Panc1 (cell line): ENCODE measurements around the gene TMEM52. TPM values are rescaled to one million over a fixed set of nuclear protein-coding genes. Genes with fewer than 3 reads are reported as not detected.

ENCODE experiments used
- ATAC-seq: fragments of 200-7000 bp; cut with Tn5 transposase; 2 replicates; pipeline ENCODE4 v1.9.1; 2020; ENCODE audit warnings: mild to moderate bottlenecking, moderate library complexity
- BruUV-seq: library from RNA; stranded (reverse); fragments of 400-500 nt; replicated peaks from 2 replicates; lab custom pipeline; 2021; lab: Mats Ljungman, UMichigan
- CTCF ChIA-PET: fragments of 300-600 bp; sonication (Branson Sonifier 250); formaldehyde crosslinking; loops from one replicate; lab custom pipeline; 2022; ENCODE audit warnings: antibody characterized with exemption; lab: Charles Lee
- POLR2A ChIA-PET: fragments of 300-600 bp; sonication (Branson Sonifier 250); formaldehyde crosslinking; loops from one replicate; lab custom pipeline; 2022; ENCODE audit warnings: antibody characterized with exemption; lab: Charles Lee
- DNase-seq: peaks from one replicate; pipeline ENCODE4 v3.0.0-alpha.2; 2010; ENCODE audit warnings: low read depth, low spot score
- H3K27ac ChIP-seq: 2 replicates; pipeline ENCODE4 v1.5.1; 2011; ENCODE audit warnings: mild to moderate bottlenecking, low read length, inconsistent platforms
- H3K27me3 ChIP-seq: fragments of 200-500 bp; sonication (Bioruptor generic); 2 replicates; pipeline ENCODE4 v1.6.0; 2014; ENCODE audit warnings: low read length, inconsistent platforms; ENCODE audit not compliant: control insufficient read depth, insufficient read depth
- H3K36me3 ChIP-seq: fragments of 200-500 bp; sonication (Bioruptor generic); 2 replicates; pipeline ENCODE4 v1.5.1; 2014; ENCODE audit warnings: inconsistent platforms, mild to moderate bottlenecking, low read length, moderate library complexity; ENCODE audit not compliant: control insufficient read depth, insufficient read depth
- H3K4me1 ChIP-seq: 2 replicates; pipeline ENCODE4 v1.5.1; 2011; ENCODE audit warnings: inconsistent platforms, mild to moderate bottlenecking, low read length, moderate library complexity; ENCODE audit not compliant: control insufficient read depth, insufficient read depth
- H3K4me3 ChIP-seq, 2 experiments: 2 replicates each; pipeline ENCODE4 v1.5.1; 2011 to 2012; ENCODE audit warnings: low read depth in 2 of 2, low read length in 2 of 2, mild to moderate bottlenecking in 2 of 2, inconsistent platforms in 1 of 2, moderate library complexity in 1 of 2
- H3K9me3 ChIP-seq: fragments of 200-500 bp; sonication (Bioruptor generic); 2 replicates; pipeline ENCODE4 v1.5.1; 2014; ENCODE audit warnings: low read depth, mild to moderate bottlenecking, inconsistent platforms, low read length, moderate library complexity; ENCODE audit not compliant: control insufficient read depth, insufficient read depth
- POLR2AphosphoS5 ChIP-seq: IDR thresholded peaks from 2 replicates; pipeline ENCODE4 v1.6.1; 2012; ENCODE audit warnings: mild to moderate bottlenecking, low read depth, low read length, moderate library complexity
- SIN3A ChIP-seq: IDR thresholded peaks from 2 replicates; pipeline ENCODE4 v1.6.1; 2012; ENCODE audit warnings: low read depth, mild to moderate bottlenecking, low read length, moderate library complexity, borderline replicate concordance; ENCODE audit not compliant: insufficient read depth
- TCF7L2 ChIP-seq: IDR thresholded peaks from 2 replicates; pipeline ENCODE4 v1.6.1; 2011; ENCODE audit warnings: mild to moderate bottlenecking, low read depth, low read length, inconsistent platforms
- in situ Hi-C: cut with HindIII; loops from 2 replicates; pipeline ENCODE4 v1.10.0; 2016; ENCODE audit warnings: low sequenced_read_pairs, low pct_unique_long_range_greater_than_20kb
- intact Hi-C: fragments of 100-400 bp; cut with micrococcal nuclease; formaldehyde crosslinking; loops from one replicate; pipeline ENCODE4 v1.10.0; 2022; ENCODE audit not compliant: unreplicated experiment
- total RNA-seq: library from RNA; stranded (reverse); gene quantifications from one replicate; pipeline ENCODE4 v1.2.1, GENCODE V29; 2021; ENCODE audit not compliant: unreplicated experiment
- TF ChIP-seq, protein P1 (sequence below): fragments of 450-650 bp; IDR thresholded peaks from 2 replicates; pipeline ENCODE4 v1.5.1; 2017; ENCODE audit warnings: mild to moderate bottlenecking
- TF ChIP-seq, protein P2 (sequence below), 2 experiments: IDR thresholded peaks; 2 replicates each; pipeline ENCODE4 v1.6.1; 2011 to 2012; ENCODE audit warnings: low read depth in 2 of 2, control low read depth in 1 of 2, low read length in 1 of 2, mild to moderate bottlenecking in 1 of 2, moderate library complexity in 1 of 2; ENCODE audit not compliant: insufficient read depth in 1 of 2

Gene TMEM52
- total RNA-seq, 1 experiment from 2014 or later: 2.5 TPM

DNA sequence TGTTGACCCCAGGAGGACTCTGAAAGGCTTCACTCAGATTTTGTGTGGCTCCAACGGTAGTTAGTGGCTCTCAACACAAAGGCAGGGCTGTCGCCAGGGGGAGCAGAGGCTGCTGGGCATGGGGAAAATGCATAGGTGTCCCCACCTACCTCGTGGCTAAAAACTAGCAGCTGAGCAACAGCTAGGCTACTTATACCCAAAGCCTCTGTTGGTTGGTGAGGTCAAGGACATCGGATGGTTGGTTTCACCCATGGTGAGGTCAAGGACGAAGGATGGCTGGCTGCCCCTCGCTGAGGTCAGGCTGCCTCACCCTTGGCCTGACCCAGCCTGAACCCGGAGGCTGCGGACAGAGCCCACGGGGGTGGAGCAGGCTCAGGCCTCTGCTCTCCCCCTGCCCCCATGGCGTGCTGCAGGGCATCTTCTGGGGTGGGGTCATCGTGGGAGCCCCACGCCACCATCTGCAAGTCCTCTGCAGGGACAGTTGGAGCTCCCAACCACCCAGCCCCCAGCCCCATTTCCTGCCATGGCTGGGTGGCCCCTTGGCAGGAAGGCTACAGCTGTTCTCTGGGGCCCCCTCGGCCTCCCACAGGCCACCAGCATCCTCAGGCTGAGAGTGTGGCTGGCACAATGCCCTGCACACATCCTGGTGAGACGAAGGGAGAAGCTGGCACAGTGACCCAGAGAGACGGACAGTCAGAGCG, 19.7 kb downstream of the TMEM52 start:
- Histone ChIP-seq H3K4me3 (no peak overlapping the region), H3K4me1 (peaks cover 11% of the 10 kb centered on the region), H3K9me3 (no peaks in the 10 kb centered on the region), H3K27ac (no peak overlapping the region), H3K36me3 (no peaks in the 10 kb centered on the region), H3K27me3 (no peaks in the 10 kb centered on the region)
- no peak for TF ChIP-seq SIN3A
- TF ChIP-seq, protein P1, sequence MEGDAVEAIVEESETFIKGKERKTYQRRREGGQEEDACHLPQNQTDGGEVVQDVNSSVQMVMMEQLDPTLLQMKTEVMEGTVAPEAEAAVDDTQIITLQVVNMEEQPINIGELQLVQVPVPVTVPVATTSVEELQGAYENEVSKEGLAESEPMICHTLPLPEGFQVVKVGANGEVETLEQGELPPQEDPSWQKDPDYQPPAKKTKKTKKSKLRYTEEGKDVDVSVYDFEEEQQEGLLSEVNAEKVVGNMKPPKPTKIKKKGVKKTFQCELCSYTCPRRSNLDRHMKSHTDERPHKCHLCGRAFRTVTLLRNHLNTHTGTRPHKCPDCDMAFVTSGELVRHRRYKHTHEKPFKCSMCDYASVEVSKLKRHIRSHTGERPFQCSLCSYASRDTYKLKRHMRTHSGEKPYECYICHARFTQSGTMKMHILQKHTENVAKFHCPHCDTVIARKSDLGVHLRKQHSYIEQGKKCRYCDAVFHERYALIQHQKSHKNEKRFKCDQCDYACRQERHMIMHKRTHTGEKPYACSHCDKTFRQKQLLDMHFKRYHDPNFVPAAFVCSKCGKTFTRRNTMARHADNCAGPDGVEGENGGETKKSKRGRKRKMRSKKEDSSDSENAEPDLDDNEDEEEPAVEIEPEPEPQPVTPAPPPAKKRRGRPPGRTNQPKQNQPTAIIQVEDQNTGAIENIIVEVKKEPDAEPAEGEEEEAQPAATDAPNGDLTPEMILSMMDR: no peak; the same call in 1 of the 2 replicates
- TF ChIP-seq, protein P2, sequence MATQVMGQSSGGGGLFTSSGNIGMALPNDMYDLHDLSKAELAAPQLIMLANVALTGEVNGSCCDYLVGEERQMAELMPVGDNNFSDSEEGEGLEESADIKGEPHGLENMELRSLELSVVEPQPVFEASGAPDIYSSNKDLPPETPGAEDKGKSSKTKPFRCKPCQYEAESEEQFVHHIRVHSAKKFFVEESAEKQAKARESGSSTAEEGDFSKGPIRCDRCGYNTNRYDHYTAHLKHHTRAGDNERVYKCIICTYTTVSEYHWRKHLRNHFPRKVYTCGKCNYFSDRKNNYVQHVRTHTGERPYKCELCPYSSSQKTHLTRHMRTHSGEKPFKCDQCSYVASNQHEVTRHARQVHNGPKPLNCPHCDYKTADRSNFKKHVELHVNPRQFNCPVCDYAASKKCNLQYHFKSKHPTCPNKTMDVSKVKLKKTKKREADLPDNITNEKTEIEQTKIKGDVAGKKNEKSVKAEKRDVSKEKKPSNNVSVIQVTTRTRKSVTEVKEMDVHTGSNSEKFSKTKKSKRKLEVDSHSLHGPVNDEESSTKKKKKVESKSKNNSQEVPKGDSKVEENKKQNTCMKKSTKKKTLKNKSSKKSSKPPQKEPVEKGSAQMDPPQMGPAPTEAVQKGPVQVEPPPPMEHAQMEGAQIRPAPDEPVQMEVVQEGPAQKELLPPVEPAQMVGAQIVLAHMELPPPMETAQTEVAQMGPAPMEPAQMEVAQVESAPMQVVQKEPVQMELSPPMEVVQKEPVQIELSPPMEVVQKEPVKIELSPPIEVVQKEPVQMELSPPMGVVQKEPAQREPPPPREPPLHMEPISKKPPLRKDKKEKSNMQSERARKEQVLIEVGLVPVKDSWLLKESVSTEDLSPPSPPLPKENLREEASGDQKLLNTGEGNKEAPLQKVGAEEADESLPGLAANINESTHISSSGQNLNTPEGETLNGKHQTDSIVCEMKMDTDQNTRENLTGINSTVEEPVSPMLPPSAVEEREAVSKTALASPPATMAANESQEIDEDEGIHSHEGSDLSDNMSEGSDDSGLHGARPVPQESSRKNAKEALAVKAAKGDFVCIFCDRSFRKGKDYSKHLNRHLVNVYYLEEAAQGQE (IDR thresholded peaks at IDR 0.05; ENCODE audit: insufficient read depth in 1 of 2, low read depth in 2 of 2, low read length in 1 of 2): no peak
- no peak for TF ChIP-seq POLR2AphosphoS5
- no peak for TF ChIP-seq TCF7L2
- CTCF ChIA-PET: no interaction called here
- POLR2A ChIA-PET: interaction anchor here (0.5 to 0.6 kb wide), 2 partner anchors 9 to 132 kb away, joined by 3 to 9 read pairs; no protein-coding TSS in a partner anchor
- no TSS peak for BruUV-seq
- DNase-seq (no peak), ATAC-seq (no peak)
- in situ Hi-C loops: no loop called here
- intact Hi-C loops: no loop called here

DNA sequence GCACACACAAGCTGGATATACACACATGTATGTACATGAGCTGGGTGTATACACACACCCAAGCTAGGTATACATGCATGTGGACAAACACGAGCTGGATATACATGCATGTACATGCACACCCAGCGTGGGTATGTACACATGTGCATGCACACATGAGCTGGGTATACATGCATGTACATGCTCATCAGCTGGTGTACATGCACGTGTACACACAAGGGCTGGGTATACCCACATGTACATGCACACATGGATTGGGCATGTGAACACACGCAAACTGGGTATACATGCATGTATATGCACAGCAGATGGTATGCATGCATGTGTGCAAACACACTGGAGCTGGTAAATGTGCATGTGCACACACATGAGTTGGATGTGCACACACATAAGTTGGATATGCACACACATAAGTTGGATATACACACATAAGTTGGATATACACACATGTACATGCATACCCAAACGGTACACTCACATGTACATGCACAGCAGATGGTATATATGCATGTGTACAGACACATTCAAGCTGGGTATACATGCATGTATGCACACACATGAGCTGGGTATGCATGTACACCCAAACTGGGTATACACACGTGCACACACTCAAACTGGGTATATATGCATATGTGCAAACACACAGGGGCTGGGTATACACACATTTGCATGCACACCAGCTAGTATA, 20.7 kb downstream of the TMEM52 start:
- no peak overlapping the region for H3K4me3 ChIP-seq
- DNase-seq (no peak), ATAC-seq (no peak)
- peaks cover 20% of the 10 kb centered on the region for H3K4me1 ChIP-seq
- no peaks in the 10 kb centered on the region for H3K9me3 ChIP-seq
- no TSS peak for BruUV-seq
- TF ChIP-seq, protein P2 (IDR thresholded peaks at IDR 0.05; ENCODE audit: insufficient read depth in 1 of 2, low read depth in 2 of 2, low read length in 1 of 2): no peak
- no peak for TF ChIP-seq TCF7L2
- TF ChIP-seq, protein P1: no peak
- no peak for TF ChIP-seq SIN3A
- TF ChIP-seq POLR2AphosphoS5: no peak
- in situ Hi-C loops (no loop called here), intact Hi-C loops (no loop called here)
- H3K27ac ChIP-seq: no peak overlapping the region
- POLR2A ChIA-PET: no interaction called here
- H3K36me3 ChIP-seq: no peaks in the 10 kb centered on the region
- CTCF ChIA-PET: interaction anchor here (0.5 kb wide), 1 partner anchor 62 kb away, joined by 4 read pairs; no protein-coding TSS in a partner anchor
- H3K27me3 ChIP-seq: no peaks in the 10 kb centered on the region
